ENCODE measurements around the gene IFRD1.

The IFRD1 gene

GRCh38 chr7:112420236-112420861 is 29.9 kb upstream of the IFRD1 start:
- Histone ChIP-seq H3K4me1 (ENCODE audit: control insufficient read depth, insufficient read depth, low read length) (peaks cover 9% of the 10 kb centered on the region), H3K9me3 (ENCODE audit: control insufficient read depth, low read length) (no peaks in the 10 kb centered on the region), H3K4me3 (ENCODE audit: insufficient read depth, low read depth, low read length) (no peak overlapping the region), H3K27me3 (ENCODE audit: control insufficient read depth, insufficient read depth, low read length, poor library complexity, severe bottlenecking) (no peaks in the 10 kb centered on the region), H3K27ac (ENCODE audit: insufficient read depth, low read depth, low read length, poor library complexity, severe bottlenecking) (peak overlapping the region; percentile 72), H3K36me3 (ENCODE audit: control insufficient read depth, insufficient read depth, low read length) (no peaks in the 10 kb centered on the region)
- 77 to 81% methylated on average over 9 of the region's 9 CpGs for WGBS, 2 experiments

- no peak overlapping the region for H3K4me3 ChIP-seq (ENCODE audit: insufficient read depth, low read depth, low read length)
- no peak overlapping the region for H3K27ac ChIP-seq (ENCODE audit: insufficient read depth, low read depth, low read length, poor library complexity, severe bottlenecking)
- peaks cover 9% of the 10 kb centered on the region for H3K4me1 ChIP-seq (ENCODE audit: control insufficient read depth, insufficient read depth, low read length)
- no peaks in the 10 kb centered on the region for H3K9me3 ChIP-seq (ENCODE audit: control insufficient read depth, low read length)
- H3K27me3 ChIP-seq (ENCODE audit: control insufficient read depth, insufficient read depth, low read length, poor library complexity, severe bottlenecking): no peaks in the 10 kb centered on the region
- no peaks in the 10 kb centered on the region for H3K36me3 ChIP-seq (ENCODE audit: control insufficient read depth, insufficient read depth, low read length)
- WGBS, 2 experiments: 80 to 82% methylated on average over 9 of the region's 9 CpGs
Measured at GRCh38 chr7:112421666-112422486, 28.4 kb upstream of the IFRD1 start.

- no peaks in the 10 kb centered on the region for H3K9me3 ChIP-seq (ENCODE audit: control insufficient read depth, low read length)
- H3K27me3 ChIP-seq (ENCODE audit: control insufficient read depth, insufficient read depth, low read length, poor library complexity, severe bottlenecking): no peaks in the 10 kb centered on the region
- peaks cover 9% of the 10 kb centered on the region for H3K4me1 ChIP-seq (ENCODE audit: control insufficient read depth, insufficient read depth, low read length)
- WGBS, 2 experiments: 61 to 65% methylated on average over 6 of the region's 6 CpGs
- no peaks in the 10 kb centered on the region for H3K36me3 ChIP-seq (ENCODE audit: control insufficient read depth, insufficient read depth, low read length)
- peak overlapping the region; percentile 12 for H3K27ac ChIP-seq (ENCODE audit: insufficient read depth, low read depth, low read length, poor library complexity, severe bottlenecking)
- no peak overlapping the region for H3K4me3 ChIP-seq (ENCODE audit: insufficient read depth, low read depth, low read length)
Measured at GRCh38 chr7:112422842-112423496, 27.3 kb upstream of the IFRD1 start.

DNA sequence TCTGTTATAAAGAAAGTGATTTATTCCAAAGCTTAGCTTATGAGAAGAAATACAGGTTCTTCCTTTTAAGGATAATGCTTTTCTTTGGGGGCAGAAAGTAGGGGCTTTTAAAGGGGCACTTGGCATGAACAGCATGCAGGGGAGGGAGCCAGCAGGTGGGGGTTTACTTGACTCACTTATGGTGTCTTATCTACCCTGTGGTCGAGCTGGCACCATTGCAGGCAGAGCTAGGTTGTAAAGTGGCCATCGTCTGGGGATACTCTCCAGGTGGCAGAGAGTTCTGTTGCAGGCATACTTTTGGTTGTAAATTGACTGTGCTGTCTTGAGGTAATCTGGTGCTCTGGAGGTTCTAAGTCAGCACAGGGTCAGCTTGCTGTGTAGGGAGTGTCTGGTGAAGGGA is 26.3 kb upstream of the IFRD1 start:
- H3K36me3 ChIP-seq (ENCODE audit: control insufficient read depth, insufficient read depth, low read length): no peaks in the 10 kb centered on the region
- 81 to 83% methylated on average over 2 of the region's 2 CpGs for WGBS, 2 experiments
- peaks cover 9% of the 10 kb centered on the region for H3K4me1 ChIP-seq (ENCODE audit: control insufficient read depth, insufficient read depth, low read length)
- H3K9me3 ChIP-seq (ENCODE audit: control insufficient read depth, low read length): no peaks in the 10 kb centered on the region
- no peaks in the 10 kb centered on the region for H3K27me3 ChIP-seq (ENCODE audit: control insufficient read depth, insufficient read depth, low read length, poor library complexity, severe bottlenecking)
- no peak overlapping the region for H3K27ac ChIP-seq (ENCODE audit: insufficient read depth, low read depth, low read length, poor library complexity, severe bottlenecking)
- no peak overlapping the region for H3K4me3 ChIP-seq (ENCODE audit: insufficient read depth, low read depth, low read length)

GRCh38 chr7:112427984-112428383 is 22.3 kb upstream of the IFRD1 start:
- Histone ChIP-seq H3K4me3 (ENCODE audit: insufficient read depth, low read depth, low read length) (no peak overlapping the region), H3K36me3 (ENCODE audit: control insufficient read depth, insufficient read depth, low read length) (no peaks in the 10 kb centered on the region), H3K4me1 (ENCODE audit: control insufficient read depth, insufficient read depth, low read length) (no peaks in the 10 kb centered on the region), H3K9me3 (ENCODE audit: control insufficient read depth, low read length) (no peaks in the 10 kb centered on the region), H3K27me3 (ENCODE audit: control insufficient read depth, insufficient read depth, low read length, poor library complexity, severe bottlenecking) (no peaks in the 10 kb centered on the region), H3K27ac (ENCODE audit: insufficient read depth, low read depth, low read length, poor library complexity, severe bottlenecking) (no peak overlapping the region)
- WGBS, 2 experiments: 96 to 100% methylated on average over 1 of the region's 1 CpG

GRCh38 chr7:112428715-112429114 is 21.5 kb upstream of the IFRD1 start:
- Histone ChIP-seq H3K36me3 (ENCODE audit: control insufficient read depth, insufficient read depth, low read length) (no peaks in the 10 kb centered on the region), H3K4me3 (ENCODE audit: insufficient read depth, low read depth, low read length) (no peak overlapping the region), H3K4me1 (ENCODE audit: control insufficient read depth, insufficient read depth, low read length) (no peaks in the 10 kb centered on the region), H3K9me3 (ENCODE audit: control insufficient read depth, low read length) (no peaks in the 10 kb centered on the region), H3K27me3 (ENCODE audit: control insufficient read depth, insufficient read depth, low read length, poor library complexity, severe bottlenecking) (no peaks in the 10 kb centered on the region), H3K27ac (ENCODE audit: insufficient read depth, low read depth, low read length, poor library complexity, severe bottlenecking) (no peak overlapping the region)
- 83% methylated on average over 2 of the region's 2 CpGs for WGBS, 2 experiments

- Histone ChIP-seq H3K4me3 (ENCODE audit: insufficient read depth, low read depth, low read length) (no peak overlapping the region), H3K4me1 (ENCODE audit: control insufficient read depth, insufficient read depth, low read length) (no peaks in the 10 kb centered on the region), H3K27me3 (ENCODE audit: control insufficient read depth, insufficient read depth, low read length, poor library complexity, severe bottlenecking) (no peaks in the 10 kb centered on the region), H3K27ac (ENCODE audit: insufficient read depth, low read depth, low read length, poor library complexity, severe bottlenecking) (no peak overlapping the region), H3K9me3 (ENCODE audit: control insufficient read depth, low read length) (no peaks in the 10 kb centered on the region), H3K36me3 (ENCODE audit: control insufficient read depth, insufficient read depth, low read length) (no peaks in the 10 kb centered on the region)
- 86% methylated on average over 2 of the region's 2 CpGs for WGBS, 2 experiments
Measured at GRCh38 chr7:112430649-112431048, 19.6 kb upstream of the IFRD1 start.

DNA sequence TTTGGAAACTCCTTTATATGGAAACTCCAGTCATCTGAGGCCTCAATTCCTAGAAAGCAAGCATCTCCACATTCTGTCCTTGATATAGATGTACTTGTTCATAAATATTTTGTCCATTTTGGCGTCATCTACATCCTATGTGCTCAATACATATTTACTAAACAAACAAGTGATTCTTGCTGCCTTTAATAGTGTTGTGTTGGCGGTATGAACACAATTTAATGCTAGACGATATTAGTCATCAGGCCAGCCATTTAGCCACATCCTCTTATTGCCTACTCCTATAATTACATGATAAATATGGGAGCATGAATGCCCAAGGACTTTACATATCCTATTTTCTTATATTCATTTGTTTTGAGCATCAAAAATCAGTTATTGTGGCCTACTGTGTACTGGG is 18.5 kb upstream of the IFRD1 start:
- Histone ChIP-seq H3K4me1 (ENCODE audit: control insufficient read depth, insufficient read depth, low read length) (no peaks in the 10 kb centered on the region), H3K4me3 (ENCODE audit: insufficient read depth, low read depth, low read length) (no peak overlapping the region), H3K36me3 (ENCODE audit: control insufficient read depth, insufficient read depth, low read length) (no peaks in the 10 kb centered on the region), H3K27me3 (ENCODE audit: control insufficient read depth, insufficient read depth, low read length, poor library complexity, severe bottlenecking) (no peaks in the 10 kb centered on the region), H3K9me3 (ENCODE audit: control insufficient read depth, low read length) (no peaks in the 10 kb centered on the region), H3K27ac (ENCODE audit: insufficient read depth, low read depth, low read length, poor library complexity, severe bottlenecking) (no peak overlapping the region)
- WGBS, 2 experiments: 80 to 93% methylated on average over 2 to 3 of the region's 3 CpGs

DNA sequence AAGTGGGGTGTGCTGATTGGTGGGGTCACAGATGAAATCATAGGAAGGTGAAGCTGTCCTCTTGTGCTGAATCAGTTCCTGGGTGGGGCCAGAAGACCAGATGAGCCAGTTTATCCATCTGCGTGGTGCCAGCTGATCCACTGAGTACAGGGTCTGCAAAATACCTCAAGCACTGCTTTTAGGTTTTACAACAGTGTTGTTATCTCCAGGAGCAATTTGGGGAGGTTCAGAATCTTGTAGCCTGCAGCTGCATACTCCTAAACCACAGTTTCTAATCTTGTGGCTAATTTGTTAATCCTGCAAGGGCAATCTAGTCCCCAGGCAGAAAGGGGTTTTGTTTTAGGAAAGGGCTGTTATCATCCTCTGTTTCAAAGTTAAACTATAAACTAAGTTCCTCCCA is 17.0 kb upstream of the IFRD1 start:
- no peaks in the 10 kb centered on the region for H3K36me3 ChIP-seq (ENCODE audit: control insufficient read depth, insufficient read depth, low read length)
- H3K9me3 ChIP-seq (ENCODE audit: control insufficient read depth, low read length): no peaks in the 10 kb centered on the region
- H3K27me3 ChIP-seq (ENCODE audit: control insufficient read depth, insufficient read depth, low read length, poor library complexity, severe bottlenecking): no peaks in the 10 kb centered on the region
- H3K4me3 ChIP-seq (ENCODE audit: insufficient read depth, low read depth, low read length): no peak overlapping the region
- no peaks in the 10 kb centered on the region for H3K4me1 ChIP-seq (ENCODE audit: control insufficient read depth, insufficient read depth, low read length)
- WGBS, 2 experiments: 85 to 95% methylated on average over 1 of the region's 1 CpG
- no peak overlapping the region for H3K27ac ChIP-seq (ENCODE audit: insufficient read depth, low read depth, low read length, poor library complexity, severe bottlenecking)

- Histone ChIP-seq H3K27ac (ENCODE audit: insufficient read depth, low read depth, low read length, poor library complexity, severe bottlenecking) (no peak overlapping the region), H3K36me3 (ENCODE audit: control insufficient read depth, insufficient read depth, low read length) (no peaks in the 10 kb centered on the region), H3K9me3 (ENCODE audit: control insufficient read depth, low read length) (no peaks in the 10 kb centered on the region), H3K4me3 (ENCODE audit: insufficient read depth, low read depth, low read length) (no peak overlapping the region), H3K4me1 (ENCODE audit: control insufficient read depth, insufficient read depth, low read length) (no peaks in the 10 kb centered on the region), H3K27me3 (ENCODE audit: control insufficient read depth, insufficient read depth, low read length, poor library complexity, severe bottlenecking) (no peaks in the 10 kb centered on the region)
- 86 to 96% methylated on average over 1 of the region's 1 CpG for WGBS, 2 experiments
Measured at GRCh38 chr7:112437072-112437471, 13.2 kb upstream of the IFRD1 start.

Data from ectodermal cell (in vitro differentiated cells).